GM21515 (cell line): Measurements from ENCODE around the gene HMOX1.
"Not testable (repeated sequence)": the region's sequence is repeated elsewhere in the genome, so short reads cannot be mapped to it uniquely, and the experiment has no call there.

Experiments used
- ATAC-seq: cut with Tn5 transposase; IDR thresholded peaks from one replicate; pipeline ENCODE4 v1.9.1; 2021; ENCODE audit not compliant: unreplicated experiment

The HMOX1 gene

GRCh38 chr22:35431483-35432227 lies 50.8 kb downstream of the HMOX1 start:
- ATAC-seq, result no peak

DNA sequence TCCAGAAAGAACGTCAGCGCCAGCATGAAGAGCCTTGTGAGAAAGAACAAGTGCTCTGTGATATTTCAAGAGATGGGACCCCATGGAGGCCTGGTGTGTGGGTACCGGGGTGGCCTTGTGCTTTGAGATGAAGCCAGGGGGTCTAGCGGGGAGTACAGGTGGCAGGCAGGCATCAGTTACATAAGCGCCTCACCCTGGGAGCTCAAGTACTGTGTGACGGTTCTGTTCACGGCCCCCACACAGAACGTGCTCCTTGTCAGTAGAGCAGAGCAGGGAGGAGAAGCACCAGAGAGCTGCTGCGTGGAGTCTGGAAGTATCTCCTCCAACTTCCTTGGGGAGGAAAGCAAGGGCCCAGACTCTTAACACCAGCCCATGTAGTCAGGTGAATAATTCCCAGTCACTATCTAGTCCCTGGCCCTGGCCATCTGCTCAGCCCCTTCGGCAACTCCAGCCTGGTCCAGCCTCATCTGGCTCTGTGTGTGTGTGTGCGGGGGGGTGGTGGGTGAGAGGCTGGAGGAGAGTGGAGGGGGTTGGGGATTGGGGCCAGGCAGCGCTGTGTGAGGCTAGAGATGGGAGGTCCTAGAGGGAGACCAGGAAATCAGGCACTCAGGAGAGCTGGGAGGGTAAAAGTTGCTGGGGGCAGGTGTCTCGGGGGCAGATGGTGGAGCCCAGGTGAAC lies 51.5 kb downstream of the HMOX1 start:
- no peak for ATAC-seq

DNA sequence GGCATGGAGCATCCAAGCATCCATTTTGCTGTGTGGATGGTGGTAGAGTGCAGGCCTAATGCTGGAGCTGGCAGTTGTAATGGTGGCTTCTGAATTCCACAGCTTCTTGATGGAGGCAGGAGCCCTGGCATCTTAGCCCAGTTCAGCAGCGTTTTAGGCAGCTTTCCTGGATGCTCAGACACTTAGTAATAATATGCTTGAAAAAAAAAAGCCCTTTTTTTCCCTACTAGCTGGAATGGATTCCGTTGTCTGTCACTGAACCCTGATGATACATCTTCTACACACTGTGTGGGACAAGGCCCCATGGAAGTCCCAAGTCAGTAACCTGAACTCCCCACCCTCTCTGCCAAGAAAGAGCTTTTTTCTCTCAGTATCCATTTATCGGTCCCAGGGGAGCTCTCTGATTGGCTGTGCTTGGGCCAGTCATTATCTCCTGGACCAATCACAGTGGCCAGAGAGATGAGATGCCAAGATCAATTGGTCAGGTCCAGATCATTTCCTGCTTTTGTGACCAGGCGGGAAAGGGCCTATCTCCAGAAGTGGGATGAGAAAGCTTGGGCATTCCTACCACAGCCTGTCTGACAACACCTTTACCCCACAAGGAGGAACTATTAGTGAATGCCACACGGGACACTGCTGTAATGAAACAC lies 53.3 kb downstream of the HMOX1 start:
- no peak for ATAC-seq

GRCh38 chr22:35435201-35435740 lies 54.4 kb downstream of the HMOX1 start:
- ATAC-seq, result no peak

GRCh38 chr22:35436421-35436820 lies 55.5 kb downstream of the HMOX1 start:
- no peak for ATAC-seq

- no peak for ATAC-seq
These were observed 56.2 kb downstream of the HMOX1 start for GRCh38 chr22:35437049-35437448.

GRCh38 chr22:35438673-35439364 lies 57.9 kb downstream of the HMOX1 start:
- not testable (repeated sequence) for ATAC-seq

- ATAC-seq, result no peak
These were observed 58.4 kb downstream of the HMOX1 start for GRCh38 chr22:35439365-35439717.

DNA sequence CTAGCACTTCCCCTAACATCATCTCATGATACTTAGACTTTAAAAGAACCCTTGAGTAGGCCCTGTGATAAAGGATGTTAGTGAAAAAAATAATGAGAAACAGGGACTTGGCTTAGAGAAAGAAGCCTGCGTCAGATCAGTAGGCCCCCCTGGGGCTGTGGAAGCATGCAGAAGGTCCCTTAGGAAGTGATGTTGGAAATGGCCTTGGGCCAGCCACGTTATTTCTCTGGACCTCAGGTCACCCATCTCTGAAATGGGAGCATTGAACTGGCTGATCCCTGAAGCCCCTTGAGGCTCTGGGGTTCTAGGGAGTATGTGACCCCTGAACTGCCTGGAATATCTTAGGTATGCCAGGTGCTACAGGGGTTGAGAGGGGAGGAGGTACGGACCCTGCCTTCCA lies 59.2 kb downstream of the HMOX1 start:
- no peak for ATAC-seq

- ATAC-seq, result no peak
These were observed 60.7 kb downstream of the HMOX1 start for GRCh38 chr22:35441489-35442100.

- ATAC-seq, result no peak
These were observed 61.6 kb downstream of the HMOX1 start for GRCh38 chr22:35442471-35442870.

GRCh38 chr22:35443338-35443737 lies 62.4 kb downstream of the HMOX1 start:
- no peak for ATAC-seq
